NK-92 (cell line): ENCODE measurements around the gene KDM4B.
"Not testable (repeated sequence)": the region's sequence is repeated elsewhere in the genome, so short reads cannot be mapped to it uniquely, and the experiment has no call there.

Experiments
- DNase-seq: peaks from one replicate; lab custom pipeline; 2025; ENCODE audit not compliant: unreplicated experiment; lab: John Stamatoyannopoulos, UW

KDM4B gene

DNA sequence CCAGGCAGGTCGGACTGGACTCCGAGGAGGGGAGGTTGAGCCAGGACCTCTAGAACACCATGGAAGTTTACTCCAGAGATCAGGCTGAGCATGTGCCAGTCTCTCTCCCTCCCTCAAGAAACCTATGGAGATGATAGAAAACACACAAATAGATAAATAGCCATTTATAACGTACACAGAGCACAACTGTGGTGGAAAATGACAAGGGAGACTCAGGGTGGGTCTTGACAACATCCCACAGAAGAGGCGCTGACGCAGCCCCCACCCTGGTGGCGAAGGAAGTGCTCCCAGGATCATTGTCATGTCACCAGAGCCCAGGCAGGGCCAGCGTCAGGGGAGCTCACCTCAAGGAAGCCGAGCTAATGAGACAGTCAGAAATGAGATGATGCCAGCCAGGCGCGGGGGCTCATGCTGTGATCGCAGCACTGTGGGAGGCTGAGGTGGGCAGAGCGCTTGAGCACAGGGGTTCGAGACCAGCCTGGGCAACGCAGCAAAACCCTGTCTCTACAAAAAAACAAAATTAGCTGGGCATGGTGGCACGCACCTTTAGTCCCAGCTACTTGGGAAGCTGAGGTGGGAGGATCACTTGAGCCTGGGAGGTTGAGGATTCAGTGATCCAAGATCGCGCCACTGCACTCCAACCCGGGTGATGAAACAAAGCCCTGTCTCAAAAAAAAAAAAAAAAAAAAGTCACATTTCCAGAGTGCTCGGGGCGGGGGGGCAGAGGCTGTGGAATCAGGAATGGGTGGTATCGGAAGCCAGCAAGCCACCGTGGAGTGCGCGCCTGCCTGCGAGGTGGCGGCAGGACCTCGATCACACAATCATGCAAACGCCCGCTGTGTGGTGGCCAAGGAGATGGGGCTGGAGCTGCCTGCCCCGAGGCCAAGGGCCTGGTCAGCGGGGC is 178.4 kb downstream of the KDM4B start:
- no peak for DNase-seq

DNA sequence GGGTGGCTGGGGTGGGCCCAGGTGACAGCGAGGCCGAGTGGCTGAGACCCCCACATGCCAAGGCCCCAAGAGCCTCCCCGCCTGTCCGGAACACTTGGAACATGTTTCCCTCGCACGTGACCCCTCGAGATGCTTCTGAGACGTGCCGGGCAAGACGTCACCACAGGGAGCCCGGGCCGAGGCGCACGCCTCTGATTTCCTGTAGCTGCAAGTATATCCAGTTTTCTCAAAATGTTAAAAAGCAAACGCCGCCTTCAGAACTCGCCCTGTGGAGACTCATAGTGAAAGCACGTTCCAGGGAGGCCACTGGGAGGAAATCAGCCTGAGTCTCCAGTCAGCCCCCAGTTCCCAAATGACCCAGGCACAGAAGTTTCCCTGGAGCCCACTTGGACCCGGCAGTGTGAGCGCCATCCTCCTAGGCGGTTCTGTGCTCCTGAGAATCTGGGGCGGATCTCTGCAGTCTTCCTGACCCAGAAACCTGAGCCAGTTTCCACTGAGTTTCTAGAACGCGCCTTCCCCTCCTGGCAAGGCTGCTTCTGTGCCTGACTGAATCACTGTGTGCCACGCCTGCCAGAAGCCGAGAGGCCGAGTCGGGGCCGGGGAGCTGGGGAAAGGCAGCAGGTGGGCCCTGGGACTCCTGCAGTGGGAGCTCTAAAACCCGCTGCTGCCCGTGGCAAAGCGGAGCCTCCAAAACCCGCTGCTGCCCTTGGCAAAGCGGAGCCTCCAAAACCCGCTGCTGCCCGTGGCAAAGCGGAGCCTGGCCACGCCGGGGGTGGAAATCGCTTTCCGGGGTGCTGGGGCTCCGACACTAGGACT is 179.3 kb downstream of the KDM4B start:
- DNase-seq = no peak

DNA sequence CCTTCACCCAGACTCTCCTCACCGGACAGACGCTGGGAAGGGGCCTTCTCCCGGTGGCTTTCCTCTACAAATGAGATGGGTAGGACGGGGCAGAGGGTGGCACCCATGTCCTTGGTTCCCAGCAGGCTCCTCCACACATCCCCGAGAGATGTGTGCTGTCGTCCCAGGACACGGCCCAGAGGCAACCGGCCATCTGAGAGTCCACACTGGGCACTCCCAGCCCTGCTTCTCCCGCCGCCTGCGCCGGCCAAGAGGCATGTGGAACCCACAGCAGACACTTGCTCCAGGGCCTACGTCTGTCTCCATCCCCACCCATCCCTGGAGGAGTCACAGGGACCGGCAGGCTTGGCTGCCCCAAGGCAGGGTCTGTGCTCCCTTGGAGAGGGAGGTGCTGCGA is 179.9 kb downstream of the KDM4B start:
- DNase-seq = no peak

DNA sequence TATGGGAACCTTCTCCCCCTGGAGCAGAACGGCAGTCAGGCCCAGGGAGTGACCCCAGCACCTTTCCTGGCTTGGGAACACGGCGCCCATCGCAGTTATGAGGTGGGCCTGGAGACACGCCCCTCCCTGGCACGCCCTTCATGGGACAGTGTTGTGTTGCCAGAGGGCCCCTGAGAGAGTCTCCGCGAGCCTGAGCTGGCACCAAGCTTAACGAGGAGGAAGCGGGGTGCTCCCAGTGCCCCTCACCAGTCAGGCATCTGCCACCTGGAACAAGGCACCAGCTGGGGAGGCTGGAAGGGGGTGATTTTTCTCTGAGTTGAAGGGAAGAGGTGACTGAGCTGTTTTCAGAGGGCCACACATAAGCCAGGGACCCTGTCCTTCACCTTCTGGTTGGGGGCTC is 180.6 kb downstream of the KDM4B start:
- DNase-seq = no peak

DNA sequence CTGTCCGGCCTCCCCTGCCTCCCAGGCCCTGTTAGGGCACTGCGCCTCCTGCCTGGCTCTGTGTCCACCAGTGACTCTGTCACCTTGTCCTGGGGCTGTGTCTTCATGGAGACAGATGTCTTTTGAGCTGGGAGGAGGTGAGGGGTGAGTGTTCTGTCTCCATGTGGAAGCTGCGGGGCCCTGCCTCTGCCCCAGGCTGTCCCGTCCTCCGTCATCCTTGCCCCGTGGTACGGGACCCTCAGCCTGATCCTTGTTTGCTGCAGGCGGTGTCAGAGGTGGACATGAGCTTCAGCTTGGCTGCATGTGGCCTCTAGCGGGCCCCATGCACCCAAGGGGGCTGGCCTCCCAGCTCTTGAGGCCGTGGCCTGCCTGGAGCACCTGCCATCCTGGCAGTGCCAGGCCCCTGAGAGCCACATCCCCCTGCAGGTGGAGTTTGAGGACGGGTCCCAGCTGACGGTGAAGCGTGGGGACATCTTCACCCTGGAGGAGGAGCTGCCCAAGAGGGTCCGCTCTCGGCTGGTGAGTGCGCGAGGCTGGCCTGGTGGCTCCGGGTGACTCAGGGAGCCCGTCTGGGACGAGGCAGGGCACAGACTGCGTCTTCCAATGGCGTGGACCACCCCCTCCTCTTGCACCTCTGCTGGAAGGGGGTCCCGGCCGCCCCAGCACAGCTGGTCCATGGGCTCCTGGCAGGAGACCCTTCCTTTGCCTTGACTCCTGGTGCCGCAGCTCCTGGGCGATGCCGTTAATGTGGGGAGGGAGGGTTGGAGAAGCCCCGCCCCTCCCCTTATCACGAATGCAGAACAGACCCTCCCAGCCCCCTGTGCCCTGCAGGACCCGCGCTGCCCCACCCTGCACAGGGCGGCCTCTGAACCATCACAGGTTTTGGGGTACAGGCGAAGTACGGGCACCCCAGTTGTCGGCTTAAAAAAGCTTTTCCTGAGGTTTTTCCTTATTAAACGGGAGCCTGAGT is 181.3 kb downstream of the KDM4B start:
- no peak for DNase-seq

DNA sequence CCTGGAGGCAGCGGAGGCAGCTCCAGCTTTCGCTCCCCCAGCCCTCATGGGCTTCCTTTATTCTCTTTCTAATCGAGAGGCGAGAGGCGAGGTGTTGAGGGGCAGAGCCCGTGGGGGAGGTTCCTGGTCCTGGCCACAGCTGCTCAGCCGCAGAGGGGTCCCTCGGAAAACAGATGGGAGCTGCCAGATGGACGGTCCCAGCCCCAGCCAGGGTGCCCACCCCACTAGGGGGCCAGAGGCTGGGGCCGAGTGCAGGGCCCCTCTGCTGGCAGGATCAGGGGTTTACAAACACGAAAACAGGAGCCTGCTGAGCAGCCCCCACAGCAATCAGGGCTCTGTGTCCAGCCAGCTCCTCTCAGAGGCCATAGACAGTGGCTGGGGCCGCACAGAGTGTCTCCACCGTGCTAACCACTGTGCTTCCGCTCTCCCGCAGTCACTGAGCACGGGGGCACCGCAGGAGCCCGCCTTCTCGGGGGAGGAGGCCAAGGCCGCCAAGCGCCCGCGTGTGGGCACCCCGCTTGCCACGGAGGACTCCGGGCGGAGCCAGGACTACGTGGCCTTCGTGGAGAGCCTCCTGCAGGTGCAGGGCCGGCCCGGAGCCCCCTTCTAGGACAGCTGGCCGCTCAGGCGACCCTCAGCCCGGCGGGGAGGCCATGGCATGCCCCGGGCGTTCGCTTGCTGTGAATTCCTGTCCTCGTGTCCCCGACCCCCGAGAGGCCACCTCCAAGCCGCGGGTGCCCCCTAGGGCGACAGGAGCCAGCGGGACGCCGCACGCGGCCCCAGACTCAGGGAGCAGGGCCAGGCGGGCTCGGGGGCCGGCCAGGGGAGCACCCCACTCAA is 182.2 kb downstream of the KDM4B start:
- no peak for DNase-seq

DNA sequence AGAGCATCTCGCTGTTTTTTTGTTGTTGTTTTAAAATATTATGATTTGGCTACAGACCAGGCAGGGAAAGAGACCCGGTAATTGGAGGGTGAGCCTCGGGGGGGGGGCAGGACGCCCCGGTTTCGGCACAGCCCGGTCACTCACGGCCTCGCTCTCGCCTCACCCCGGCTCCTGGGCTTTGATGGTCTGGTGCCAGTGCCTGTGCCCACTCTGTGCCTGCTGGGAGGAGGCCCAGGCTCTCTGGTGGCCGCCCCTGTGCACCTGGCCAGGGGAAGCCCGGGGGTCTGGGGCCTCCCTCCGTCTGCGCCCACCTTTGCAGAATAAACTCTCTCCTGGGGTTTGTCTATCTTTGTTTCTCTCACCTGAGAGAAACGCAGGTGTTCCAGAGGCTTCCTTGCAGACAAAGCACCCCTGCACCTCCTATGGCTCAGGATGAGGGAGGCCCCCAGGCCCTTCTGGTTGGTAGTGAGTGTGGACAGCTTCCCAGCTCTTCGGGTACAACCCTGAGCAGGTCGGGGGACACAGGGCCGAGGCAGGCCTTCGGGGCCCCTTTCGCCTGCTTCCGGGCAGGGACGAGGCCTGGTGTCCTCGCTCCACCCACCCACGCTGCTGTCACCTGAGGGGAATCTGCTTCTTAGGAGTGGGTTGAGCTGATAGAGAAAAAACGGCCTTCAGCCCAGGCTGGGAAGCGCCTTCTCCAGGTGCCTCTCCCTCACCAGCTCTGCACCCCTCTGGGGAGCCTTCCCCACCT is 183.3 kb downstream of the KDM4B start:
- no peak for DNase-seq

DNA sequence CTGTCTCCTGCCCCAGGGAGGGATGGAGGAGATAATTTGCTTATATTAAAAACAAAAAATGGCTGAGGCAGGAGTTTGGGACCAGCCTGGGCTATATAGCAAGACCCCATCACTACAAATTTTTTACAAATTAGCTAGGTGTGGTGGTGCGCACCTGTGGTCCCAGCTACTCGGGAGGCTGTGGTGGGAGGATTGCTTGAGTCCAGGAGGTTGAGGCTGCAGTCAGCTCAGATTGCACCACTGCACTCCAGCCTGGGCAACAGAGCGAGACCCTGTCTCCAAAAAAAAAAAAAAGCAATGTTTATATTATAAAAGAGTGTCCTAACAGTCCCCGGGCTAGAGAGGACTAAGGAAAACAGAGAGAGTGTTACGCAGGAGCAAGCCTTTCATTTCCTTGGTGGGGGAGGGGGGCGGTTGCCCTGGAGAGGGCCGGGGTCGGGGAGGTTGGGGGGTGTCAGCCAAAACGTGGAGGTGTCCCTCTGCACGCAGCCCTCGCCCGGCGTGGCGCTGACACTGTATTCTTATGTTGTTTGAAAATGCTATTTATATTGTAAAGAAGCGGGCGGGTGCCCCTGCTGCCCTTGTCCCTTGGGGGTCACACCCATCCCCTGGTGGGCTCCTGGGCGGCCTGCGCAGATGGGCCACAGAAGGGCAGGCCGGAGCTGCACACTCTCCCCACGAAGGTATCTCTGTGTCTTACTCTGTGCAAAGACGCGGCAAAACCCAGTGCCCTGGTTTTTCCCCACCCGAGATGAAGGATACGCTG is 184.0 kb downstream of the KDM4B start:
- DNase-seq = no peak

DNA sequence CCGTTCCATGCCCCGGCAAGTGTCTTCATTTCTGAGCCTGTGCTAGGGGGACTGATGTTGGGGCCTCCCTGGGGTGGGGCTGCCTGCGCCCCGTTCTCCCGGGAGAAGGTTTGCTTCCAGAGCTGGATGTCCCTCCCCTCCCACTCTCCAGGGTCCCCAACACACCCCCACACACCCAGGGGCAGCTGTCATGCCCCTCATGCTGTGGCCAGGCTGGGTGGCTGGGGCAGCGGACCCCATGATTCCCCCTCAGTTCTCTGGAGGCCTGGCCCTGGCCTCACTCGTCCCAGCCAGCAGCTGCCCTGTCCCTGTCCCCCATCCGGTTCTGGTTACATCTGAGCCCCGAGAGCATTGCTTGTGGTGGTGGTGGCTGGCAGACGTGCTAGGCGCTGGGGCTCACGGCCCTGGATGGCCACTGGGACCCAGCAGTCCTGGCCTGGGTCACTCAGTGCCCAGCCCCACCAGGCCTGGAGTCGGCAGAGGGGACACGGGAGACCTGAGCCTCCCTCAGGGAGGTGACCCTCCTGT is 184.8 kb downstream of the KDM4B start:
- no peak for DNase-seq

DNA sequence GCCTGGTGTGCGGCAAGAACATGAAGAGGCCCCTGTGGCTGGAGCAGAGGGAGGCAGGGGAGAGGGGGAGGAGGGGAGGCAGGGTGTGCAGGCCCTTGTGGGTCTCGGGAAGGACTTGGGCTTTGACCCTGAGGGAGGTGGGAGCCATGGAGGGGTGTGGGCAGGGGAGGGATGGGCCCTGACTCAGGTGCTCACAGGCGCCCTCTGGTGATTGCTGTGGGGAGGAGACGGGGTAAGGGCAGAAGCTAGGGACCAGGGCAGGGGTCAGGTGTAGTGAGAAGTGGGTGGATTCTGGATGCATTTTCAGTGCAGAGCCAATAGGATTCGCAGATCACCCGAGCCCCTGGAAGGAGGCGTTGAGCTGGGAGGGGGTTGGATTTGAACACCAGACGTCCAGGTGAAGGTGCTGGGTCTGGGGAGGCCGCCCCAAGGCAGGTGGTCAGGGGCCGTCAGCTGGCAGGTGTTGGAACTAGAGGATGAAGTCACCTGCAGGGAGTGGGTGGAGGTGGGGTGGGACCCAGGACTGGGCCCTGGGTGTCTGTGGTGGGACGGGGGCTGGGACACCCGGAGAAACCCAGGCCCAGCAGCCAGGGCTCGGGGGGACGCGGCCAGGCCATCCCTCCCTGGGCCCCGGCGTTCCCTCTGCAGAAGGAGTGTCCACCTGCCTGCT is 185.4 kb downstream of the KDM4B start:
- no peak for DNase-seq

DNA sequence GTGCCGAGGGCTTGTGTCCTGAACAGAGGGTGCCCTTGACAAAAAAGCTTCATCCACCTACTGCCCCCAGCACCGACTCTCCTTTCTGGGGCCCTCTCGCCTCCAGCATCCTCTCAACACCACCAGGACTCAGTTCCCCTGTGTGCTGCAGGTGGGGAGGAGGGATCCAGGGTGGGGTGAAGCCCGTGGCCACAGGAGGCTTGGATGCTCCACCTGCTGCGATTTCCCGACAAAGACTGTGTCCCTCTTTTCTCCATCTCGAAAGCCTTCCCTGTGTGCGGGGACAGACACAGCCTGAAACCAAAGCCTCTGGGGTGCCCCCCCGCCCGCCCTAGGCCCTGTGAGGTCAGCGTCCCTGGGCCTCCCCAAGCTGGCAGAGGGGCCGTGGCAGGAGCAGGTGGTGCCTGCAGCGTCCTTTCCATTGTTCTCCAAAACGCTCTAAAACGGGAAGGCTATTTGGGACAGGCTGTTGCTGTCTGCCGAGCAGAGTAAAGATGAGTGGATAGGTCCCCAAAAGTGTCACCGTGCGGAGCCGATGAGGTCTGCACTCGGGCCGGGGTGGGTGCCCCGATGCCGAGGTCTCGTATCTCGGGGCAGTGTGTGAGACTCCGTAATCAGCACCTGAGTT is 186.0 kb downstream of the KDM4B start:
- no peak for DNase-seq

DNA sequence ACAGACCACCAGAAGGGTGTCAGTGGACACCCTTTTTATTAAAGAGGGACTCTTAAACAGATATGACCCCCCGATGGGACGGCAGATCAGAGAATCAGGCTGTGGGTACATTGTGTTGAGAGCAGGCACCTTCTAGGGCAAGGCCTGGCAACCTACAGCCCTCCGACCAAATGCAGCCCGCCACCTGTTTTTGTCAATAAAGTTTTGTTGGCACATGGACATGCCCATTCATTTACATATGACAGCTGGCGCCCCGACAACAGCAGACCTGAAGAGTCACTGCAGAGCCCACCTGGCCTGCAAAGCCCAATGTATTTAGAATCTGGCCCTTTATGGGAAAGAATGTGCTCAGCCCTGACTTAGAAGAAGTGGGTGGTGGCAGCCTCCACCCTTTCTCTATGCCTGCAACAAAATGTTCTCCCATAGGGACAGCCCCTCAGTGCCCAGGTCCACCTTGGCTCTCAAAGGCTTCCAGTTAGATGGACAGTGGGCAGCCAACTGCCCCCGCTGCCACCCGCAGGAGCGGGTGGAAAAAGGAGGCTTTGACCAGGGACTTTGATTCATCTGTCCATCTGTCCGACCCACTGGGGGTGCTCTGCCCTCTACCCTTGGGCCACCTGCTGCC is 186.8 kb downstream of the KDM4B start:
- no peak for DNase-seq

DNA sequence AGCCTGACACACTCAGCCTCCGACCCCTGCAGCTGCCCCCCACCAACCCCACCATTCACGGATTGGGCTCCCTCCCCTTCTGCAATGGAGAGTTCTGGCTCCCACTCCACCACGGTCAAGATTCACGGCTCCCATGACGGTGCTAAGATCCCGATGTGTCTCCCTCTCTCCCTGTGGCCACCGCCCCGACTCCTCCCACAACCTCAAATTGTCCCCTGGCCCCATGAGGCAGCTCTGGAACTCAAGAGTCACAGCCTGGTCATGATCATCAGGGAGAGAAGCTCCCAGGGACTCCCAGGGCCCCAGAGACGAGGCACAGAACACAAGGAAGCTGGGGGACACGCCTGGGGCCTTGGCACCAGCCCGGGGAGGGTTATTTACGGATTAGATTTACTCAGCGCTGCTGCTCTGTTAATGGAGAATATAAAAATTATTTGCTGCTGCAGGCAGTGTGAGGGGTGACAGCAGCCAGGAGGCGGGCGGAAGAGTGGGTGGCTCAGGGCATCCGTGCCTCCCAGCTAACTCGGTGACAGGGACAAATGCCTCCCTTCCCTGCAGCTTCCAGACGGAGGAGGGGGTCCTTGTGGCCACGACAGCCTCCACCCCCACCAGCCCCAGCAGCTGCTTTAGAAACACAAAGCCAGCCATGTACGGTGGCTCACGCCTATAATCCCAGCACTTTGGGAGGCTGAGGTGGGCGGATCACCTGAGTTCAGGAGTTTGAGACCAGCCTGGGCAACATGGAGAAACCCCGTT is 187.5 kb downstream of the KDM4B start:
- DNase-seq = no peak

DNA sequence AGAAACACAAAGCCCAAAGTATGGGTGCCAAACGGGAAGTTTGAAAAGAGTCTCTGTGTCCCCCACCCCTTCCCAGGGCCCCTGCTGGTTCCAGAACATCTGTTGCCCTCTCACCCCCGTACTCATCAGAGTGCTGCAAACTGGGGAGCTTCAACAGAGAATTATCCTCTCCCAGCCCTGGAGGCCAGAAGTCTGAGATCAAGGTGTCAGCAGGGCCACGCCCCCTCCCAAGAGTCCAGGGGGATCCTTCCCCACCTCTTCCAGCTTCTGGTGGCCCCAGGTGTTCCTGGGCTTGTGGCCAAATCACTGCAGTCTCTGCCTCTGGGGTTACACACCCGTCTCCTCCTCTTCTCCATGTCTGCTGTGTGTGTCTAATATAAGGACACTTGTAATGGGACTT is 188.3 kb downstream of the KDM4B start:
- DNase-seq = no peak

DNA sequence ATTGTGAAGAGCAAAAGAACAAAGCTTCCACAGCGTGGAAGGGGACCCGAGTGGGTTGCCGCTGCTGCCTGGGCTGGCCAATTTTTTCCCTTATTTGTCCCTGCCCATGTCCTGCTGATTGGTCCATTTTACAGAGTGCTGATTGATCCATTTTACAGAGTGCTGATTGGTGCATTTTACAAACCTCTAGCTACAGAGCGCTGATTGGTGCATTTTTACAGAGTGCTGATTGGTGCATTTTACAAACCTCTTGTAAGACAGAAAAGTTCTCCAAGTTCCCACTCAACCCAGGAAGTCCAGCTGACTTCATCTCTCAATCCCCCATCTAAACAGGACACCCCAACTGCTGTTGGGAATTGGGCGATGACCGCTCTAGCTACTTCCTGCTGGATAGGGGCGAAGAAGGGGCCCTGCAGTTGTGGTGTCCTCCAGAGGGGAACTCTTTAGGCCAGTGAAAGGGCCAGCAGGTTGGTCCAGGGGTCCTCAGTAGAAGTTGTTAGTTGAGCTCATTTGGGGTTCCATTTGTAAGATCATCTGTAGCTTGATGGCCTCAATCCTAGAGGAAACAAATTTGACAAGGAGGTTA is 189.7 kb downstream of the KDM4B start:
- DNase-seq = not testable (repeated sequence)
